NCI-H1694 (cell line): ENCODE data around the gene ARHGAP42.

Source experiments
- DNase-seq: peaks from one replicate; lab custom pipeline; 2025; lab: John Stamatoyannopoulos, UW

Gene ARHGAP42

GRCh38 chr11:100918551-100919500, 231.7 kb downstream of the ARHGAP42 start:
- no peak for DNase-seq

DNA sequence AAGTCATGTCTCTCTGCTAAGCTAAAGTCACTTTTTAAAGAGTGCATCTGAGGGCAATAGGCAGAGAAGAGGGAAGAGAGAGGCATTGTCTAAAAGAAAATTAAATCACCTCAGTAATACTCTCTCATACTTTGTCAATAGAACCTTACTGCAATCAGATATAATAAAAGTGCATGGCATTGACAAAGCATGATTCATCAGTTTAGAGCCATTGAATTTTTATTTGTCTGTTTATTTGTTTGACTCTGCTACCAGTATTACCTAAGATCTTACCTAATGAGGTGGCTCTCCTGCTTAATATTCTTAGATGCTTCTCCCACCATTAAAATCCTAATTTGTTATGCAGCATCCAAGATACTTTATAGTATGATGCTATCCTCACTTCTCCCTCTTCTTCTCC, 233.5 kb downstream of the ARHGAP42 start:
- DNase-seq = no peak

- DNase-seq = no peak
These were observed 235.0 kb downstream of the ARHGAP42 start for GRCh38 chr11:100922121-100922520.

DNA sequence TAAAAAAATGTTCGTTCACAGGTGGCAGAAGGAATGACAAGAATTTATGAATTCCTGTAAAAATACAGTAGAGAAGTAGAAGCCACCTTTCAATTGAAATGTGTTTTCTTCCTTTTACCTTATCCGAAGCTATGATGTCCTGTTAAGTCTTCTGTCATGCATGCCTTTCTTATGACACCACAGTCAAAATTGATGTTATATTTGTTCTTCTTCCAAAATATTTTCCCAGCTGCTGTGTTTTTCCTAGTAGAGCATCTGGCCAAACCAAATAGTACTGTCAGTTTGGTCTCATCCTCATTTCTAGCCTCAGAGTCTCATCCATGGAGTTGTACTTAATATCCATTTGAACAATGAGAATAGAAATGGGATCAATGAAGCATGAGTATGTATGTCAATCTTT, 236.5 kb downstream of the ARHGAP42 start:
- DNase-seq = no peak

GRCh38 chr11:100925935-100926334, 238.8 kb downstream of the ARHGAP42 start:
- no peak for DNase-seq

DNA sequence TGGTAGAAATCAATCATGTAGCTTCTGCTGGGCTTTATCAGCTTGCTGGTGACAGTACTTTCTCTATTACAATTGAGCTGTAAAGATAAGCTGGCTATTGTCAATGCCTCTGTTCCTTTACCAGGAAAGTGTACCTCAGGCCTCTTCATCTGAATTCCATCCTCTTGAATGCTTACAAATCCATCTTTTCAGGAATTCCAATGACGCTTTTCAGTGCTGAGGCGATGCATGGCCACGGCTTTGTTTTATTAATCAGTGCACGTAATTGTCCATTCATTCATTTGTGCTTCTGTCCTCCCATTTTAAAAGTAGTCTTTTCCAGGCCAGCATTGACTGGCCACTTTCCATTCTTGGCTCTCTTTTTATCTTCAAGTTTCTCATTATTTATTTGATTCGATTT, 240.5 kb downstream of the ARHGAP42 start:
- no peak for DNase-seq

DNA sequence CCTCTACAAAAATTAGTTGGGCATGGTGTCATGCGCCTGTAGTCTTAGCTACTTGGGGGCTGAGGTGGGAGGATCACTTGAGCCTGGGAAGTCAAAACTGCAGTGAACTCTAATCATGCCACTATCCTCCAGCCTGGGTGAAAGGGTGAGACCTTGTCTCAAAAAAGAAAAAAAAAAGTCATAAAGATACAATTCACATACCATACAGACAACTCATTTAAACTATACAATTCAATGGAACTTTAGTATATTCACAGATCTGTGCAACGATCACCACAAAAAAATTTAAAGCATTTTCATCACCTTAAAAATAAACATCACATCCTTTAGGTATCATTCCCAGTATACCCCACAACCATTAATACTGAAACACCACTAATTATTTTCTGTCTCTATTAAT, 241.3 kb downstream of the ARHGAP42 start:
- no peak for DNase-seq

DNA sequence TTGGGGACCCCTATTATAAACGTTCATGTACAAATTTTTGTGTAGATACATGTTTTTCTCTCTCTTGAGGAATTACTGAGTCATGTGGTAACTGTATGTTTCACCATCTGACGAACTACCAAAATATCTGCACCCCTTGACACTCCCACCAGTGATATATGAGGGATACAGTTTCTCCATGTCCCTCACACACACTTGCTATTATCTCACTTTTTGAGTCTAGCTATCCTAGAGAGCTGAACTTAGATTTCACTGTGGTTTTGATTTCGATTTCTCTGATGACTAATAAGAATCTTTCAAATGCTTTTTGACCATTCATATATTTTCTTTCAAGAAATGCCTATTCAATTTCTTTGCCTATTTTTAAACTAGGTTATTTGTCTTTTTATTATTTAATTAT, 242.3 kb downstream of the ARHGAP42 start:
- DNase-seq = no peak

GRCh38 chr11:100930185-100930778, 243.2 kb downstream of the ARHGAP42 start:
- peak; percentile 13 for DNase-seq

GRCh38 chr11:100932474-100933100, 245.5 kb downstream of the ARHGAP42 start:
- no peak for DNase-seq

GRCh38 chr11:100936781-100937180, 249.7 kb downstream of the ARHGAP42 start:
- DNase-seq = no peak

DNA sequence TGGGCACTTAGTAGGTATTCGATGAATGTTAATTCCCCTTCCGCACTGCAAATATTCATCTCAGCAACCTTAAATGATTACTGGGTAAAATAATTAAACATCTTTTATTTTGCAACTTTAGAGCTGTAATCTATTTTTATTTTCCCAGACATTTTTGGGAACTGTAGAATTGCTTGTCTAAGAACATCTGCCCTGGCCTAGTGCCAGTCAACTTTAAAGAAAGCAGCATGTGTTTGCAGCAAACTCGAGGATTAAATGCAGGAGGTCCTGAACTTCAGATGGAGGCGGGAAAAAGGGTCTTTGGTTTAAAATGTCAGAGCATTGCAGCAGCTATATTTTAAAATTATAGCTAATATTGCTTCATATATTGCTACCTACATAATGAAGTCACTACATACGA, 252.5 kb downstream of the ARHGAP42 start:
- no peak for DNase-seq

- no peak for DNase-seq
These were observed 253.0 kb downstream of the ARHGAP42 start for GRCh38 chr11:100940111-100940510.

DNA sequence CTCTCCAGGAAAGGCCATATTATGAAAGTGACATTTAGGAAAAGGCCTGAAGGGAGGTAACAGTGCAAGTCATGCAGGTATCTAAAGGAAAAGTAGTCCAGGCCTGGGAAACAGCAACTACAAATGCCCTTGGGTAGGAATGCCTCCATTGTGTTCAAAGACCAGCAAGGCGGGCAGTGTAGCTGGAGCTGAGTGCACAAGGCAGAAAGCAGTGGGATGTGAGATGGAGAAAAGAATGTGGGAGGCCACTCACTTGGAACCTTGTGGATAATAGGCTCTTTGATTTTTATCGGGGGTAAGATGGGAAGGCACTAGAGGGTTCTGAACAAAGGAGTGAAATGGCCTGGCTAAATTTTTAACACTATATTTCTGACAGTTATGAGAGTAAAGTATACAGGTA, 253.9 kb downstream of the ARHGAP42 start:
- DNase-seq = no peak

DNA sequence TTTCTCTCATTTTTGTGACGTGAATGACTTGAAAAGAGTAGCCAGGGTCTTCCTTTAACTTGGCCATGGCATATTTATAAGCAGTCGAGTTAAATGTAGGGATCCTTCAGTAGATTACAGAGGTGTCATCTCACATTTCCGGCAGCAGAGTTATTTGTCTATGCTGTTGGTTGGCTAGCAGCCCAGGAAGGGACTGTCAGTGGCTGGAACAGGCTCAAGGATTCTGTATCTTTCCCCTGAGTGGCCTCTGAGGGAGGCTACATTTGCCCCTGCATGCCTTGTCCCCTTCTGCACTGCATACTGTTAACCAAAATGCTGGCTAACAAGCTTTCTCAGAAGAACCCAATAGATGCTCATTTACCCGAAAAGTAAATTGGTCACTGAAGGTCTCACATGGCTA, 254.9 kb downstream of the ARHGAP42 start:
- DNase-seq = no peak

DNA sequence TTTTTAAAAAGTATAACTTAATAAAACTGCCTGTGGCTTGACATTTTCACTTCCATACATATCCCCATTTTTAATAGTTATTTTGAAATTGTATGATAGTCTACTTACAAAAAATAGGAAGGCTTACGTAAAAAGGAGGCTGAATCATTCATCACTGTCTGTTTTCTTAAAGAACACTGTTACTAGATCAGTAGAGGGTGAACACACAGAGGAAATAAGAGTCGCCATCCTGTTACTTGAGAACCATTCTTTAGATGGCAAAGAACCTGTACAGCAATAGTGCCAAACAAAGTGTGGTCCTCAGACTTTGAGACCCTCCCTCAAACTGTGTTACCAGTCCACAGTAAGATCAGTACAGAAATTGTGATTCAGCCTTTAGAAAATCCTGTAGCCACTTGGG, 261.8 kb downstream of the ARHGAP42 start:
- no peak for DNase-seq

- no peak for DNase-seq
These were observed 262.4 kb downstream of the ARHGAP42 start for GRCh38 chr11:100949443-100949842.

DNA sequence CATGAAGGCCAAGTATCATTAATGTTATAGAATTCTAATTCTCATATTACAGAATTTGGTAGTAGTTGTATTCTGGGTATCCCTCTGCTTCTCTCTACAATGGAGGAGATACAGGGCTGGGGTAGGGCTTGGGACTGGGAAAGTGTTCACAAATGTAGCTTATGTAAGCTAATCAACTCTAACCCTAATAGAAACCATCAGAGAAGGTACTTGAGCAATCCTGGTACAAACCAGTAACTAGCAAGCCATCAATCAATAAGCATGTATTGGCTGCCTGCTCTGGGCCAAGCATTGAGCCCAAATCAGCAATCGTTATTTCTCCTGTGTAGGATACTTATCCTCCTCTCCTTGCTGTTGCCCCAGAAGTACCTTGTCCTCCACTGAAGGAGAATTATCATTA, 268.2 kb downstream of the ARHGAP42 start:
- DNase-seq = no peak

DNA sequence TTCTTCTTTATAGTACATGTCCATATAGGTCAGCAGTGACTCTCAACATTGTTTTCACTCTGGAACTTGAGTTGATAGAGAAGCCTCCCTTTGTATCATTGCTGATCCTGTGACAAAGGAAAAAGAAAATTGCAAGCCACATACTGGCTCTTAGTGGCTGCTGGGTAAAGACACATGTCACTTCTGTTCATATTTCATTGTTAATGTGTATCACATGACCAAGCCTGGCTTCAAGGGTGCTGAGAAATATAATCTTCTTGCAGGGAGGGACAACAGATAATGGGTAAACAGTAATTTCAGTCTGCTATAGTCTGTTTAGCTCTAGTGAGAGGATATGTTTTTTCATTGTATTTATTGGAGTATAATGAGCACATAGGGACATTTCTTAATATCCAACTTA, 269.3 kb downstream of the ARHGAP42 start:
- no peak for DNase-seq

- DNase-seq = no peak
These were observed 270.4 kb downstream of the ARHGAP42 start for GRCh38 chr11:100957499-100957898.

DNA sequence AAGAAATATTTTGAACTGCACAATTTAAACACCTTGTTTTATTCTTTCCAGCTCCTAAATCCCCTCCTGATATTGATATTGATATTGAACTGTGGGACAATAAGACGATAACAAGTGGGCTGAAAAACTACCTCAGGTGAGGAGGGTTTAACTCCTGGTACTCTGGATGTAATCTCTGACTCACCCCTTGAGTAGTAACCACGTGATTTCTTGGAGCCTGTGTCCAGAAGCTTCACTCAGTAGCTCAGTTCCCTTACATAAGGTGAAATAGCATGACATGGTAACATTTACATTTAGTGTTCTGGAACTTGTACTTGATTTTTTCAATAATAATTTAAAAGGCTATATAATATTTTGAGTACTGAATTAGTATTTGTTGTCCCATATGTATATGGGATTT, 274.5 kb downstream of the ARHGAP42 start:
- DNase-seq = no peak

DNA sequence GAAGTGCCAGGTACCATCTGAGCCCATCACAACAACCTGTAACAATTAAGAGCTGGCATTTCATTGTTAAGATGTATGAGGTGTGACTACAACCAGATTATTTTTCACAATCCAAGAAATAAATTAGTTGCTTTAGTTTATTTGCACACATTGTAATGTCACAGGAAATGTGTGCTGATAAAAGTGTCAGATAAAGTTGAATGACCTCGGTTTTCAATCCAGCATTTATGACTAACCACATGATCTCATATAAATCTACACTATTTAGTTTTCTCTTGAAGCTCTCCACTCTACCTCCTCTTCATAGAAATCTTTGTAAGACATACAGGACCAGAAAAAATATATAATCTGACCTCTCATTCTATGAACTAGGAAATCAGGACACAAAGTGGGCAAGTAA, 276.3 kb downstream of the ARHGAP42 start:
- no peak for DNase-seq

DNA sequence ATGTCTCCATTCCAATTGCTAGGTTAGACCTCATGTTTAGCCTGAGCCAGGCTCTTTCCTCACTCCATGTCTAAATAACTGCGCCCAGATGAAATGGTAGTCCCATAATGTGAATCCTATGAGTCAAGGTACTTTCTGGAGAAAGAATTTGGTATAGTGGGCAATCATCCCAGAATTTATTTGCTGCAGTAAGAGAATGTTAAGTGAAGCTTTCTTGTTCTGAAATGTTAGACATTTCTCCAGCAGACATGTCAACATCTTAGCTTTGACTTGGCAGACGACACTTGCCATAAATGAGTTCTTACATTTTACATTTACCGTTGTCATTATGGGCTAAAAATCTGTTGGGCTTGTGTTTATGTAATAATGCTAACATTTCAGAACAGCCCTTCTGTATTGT, 277.3 kb downstream of the ARHGAP42 start:
- no peak for DNase-seq
